ENCODE data around the gene IL9R.

DNA sequence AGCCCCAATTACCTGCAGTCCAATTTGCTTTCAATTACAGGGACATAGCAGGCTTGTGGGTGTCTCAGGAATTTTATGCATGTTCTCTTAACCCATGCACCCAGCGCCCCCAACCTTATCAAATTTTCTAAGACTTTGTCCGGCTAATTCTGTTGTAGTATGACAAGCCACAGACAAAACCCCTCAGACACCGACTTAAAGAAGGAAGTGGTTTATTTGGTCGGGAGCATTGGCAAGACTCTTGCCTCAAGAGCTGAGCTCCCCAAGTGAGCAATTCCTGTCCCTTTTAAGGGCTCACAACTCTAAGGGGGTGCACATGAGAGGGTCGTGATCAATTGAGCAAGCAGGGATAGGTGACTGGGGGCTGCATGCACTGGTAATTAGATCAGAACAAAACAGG lies 28.7 kb upstream of the IL9R start:
- TF ChIP-seq, protein P1, sequence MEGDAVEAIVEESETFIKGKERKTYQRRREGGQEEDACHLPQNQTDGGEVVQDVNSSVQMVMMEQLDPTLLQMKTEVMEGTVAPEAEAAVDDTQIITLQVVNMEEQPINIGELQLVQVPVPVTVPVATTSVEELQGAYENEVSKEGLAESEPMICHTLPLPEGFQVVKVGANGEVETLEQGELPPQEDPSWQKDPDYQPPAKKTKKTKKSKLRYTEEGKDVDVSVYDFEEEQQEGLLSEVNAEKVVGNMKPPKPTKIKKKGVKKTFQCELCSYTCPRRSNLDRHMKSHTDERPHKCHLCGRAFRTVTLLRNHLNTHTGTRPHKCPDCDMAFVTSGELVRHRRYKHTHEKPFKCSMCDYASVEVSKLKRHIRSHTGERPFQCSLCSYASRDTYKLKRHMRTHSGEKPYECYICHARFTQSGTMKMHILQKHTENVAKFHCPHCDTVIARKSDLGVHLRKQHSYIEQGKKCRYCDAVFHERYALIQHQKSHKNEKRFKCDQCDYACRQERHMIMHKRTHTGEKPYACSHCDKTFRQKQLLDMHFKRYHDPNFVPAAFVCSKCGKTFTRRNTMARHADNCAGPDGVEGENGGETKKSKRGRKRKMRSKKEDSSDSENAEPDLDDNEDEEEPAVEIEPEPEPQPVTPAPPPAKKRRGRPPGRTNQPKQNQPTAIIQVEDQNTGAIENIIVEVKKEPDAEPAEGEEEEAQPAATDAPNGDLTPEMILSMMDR (IDR thresholded peaks at IDR 0.05 in 8 of 11, conservative IDR thresholded peaks at IDR 0.05 in 3 of 11): no peak
- no peak for TF ChIP-seq POLR2A (IDR thresholded peaks at IDR 0.05)
- no peak for TF ChIP-seq POLR2AphosphoS5 (IDR thresholded peaks at IDR 0.05)
